IMR-90 (cell line): ENCODE measurements around the gene PLXNB1. TPM values are rescaled to one million over a fixed set of nuclear protein-coding genes. Genes with fewer than 3 reads are reported as not detected.

Experiments
- ATAC-seq: fragments of 200-7000 bp; cut with Tn5 transposase; 2 replicates; pipeline ENCODE4 v1.9.1; 2020; ENCODE audit warnings: low read depth, mild to moderate bottlenecking, moderate library complexity
- BruUV-seq: library from RNA; stranded (reverse); fragments of 400-500 nt; replicated peaks from 2 replicates; lab custom pipeline; 2021; lab: Mats Ljungman, UMichigan
- CTCF ChIA-PET: fragments of 300-600 bp; formaldehyde crosslinking; extraction: SDS; loops from one replicate; lab custom pipeline; 2021; ENCODE audit warnings: antibody characterized with exemption; lab: Yijun Ruan, JAX
- POLR2A ChIA-PET: fragments of 300-600 bp; sonication (Branson Sonifier 250); formaldehyde crosslinking; loops from one replicate; lab custom pipeline; 2022; ENCODE audit warnings: antibody characterized with exemption; ENCODE audit not compliant: unreplicated experiment; lab: Charles Lee
- DNase-seq: peaks from one replicate; pipeline ENCODE4 v3.0.0; 2013
- H2AFZ ChIP-seq: replicated peaks from 2 replicates; pipeline ENCODE3; 2013; ENCODE audit warnings: low read length, mild to moderate bottlenecking; ENCODE audit not compliant: poor library complexity
- H2AK5ac ChIP-seq: 2 replicates; pipeline ENCODE4 v1.6.1; 2013; ENCODE audit warnings: low read depth, low read length, inconsistent platforms
- H2AK9ac ChIP-seq: replicated peaks from 2 replicates; pipeline ENCODE3; 2013; ENCODE audit warnings: mild to moderate bottlenecking, low read depth, low read length, moderate library complexity; ENCODE audit not compliant: poor library complexity
- H2BK120ac ChIP-seq: 2 replicates; pipeline ENCODE4 v1.6.1; 2013; ENCODE audit warnings: low read depth, low read length, inconsistent platforms
- H2BK15ac ChIP-seq: 3 replicates; pipeline ENCODE4 v1.6.1; 2013; ENCODE audit warnings: low read depth, low read length, inconsistent platforms
- H2BK20ac ChIP-seq: 2 replicates; pipeline ENCODE4 v1.6.1; 2013; ENCODE audit warnings: low read depth, mild to moderate bottlenecking, inconsistent platforms, low read length, moderate library complexity
- H2BK5ac ChIP-seq: 2 replicates; pipeline ENCODE4 v1.6.1; 2013; ENCODE audit warnings: mild to moderate bottlenecking, low read depth, low read length, inconsistent platforms; ENCODE audit not compliant: poor library complexity, severe bottlenecking
- H3K14ac ChIP-seq: replicated peaks from 2 replicates; pipeline ENCODE4 v1.6.1; 2013; ENCODE audit warnings: low read depth, low read length, inconsistent platforms
- H3K18ac ChIP-seq: 2 replicates; pipeline ENCODE4 v1.6.1; 2013; ENCODE audit warnings: low read depth, low read length, control low read depth
- H3K23ac ChIP-seq: 2 replicates; pipeline ENCODE4 v1.6.1; 2013; ENCODE audit warnings: low read depth, low read length, inconsistent platforms
- H3K27ac ChIP-seq: 2 replicates; pipeline ENCODE4 v1.5.1; 2013; ENCODE audit warnings: mild to moderate bottlenecking, control low read depth, low read length; ENCODE audit not compliant: insufficient read depth
- H3K27me3 ChIP-seq: 2 replicates; pipeline ENCODE4 v1.6.1; 2013; ENCODE audit warnings: low read length; ENCODE audit not compliant: control insufficient read depth, insufficient read depth
- H3K36me3 ChIP-seq: 2 replicates; pipeline ENCODE4 v1.6.1; 2013; ENCODE audit warnings: low read length, mixed read lengths; ENCODE audit not compliant: control insufficient read depth, insufficient read depth
- H3K4ac ChIP-seq: 2 replicates; pipeline ENCODE4 v1.6.1; 2013; ENCODE audit warnings: low read depth, low read length, inconsistent platforms
- H3K4me1 ChIP-seq: 2 replicates; pipeline ENCODE4 v1.6.1; 2013; ENCODE audit warnings: low read length, mixed read lengths; ENCODE audit not compliant: control insufficient read depth, insufficient read depth
- H3K4me2 ChIP-seq: 2 replicates; pipeline ENCODE4 v1.6.1; 2013; ENCODE audit warnings: low read depth, mild to moderate bottlenecking, control low read depth, low read length, moderate library complexity
- H3K4me3 ChIP-seq: 2 replicates; pipeline ENCODE4 v1.5.1; 2013; ENCODE audit warnings: low read depth, mild to moderate bottlenecking, control low read depth, low read length, moderate library complexity; ENCODE audit not compliant: insufficient read depth
- H3K56ac ChIP-seq: 2 replicates; pipeline ENCODE4 v1.6.1; 2013; ENCODE audit warnings: low read length, inconsistent platforms; ENCODE audit not compliant: insufficient read depth; ENCODE audit errors: extremely low read depth
- H3K79me1 ChIP-seq, 2 experiments: 2 replicates each; pipeline ENCODE4 v1.6.1; 2013; ENCODE audit warnings: low read length in 2 of 2, inconsistent platforms in 1 of 2, low read depth in 1 of 2
- H3K9ac ChIP-seq: 2 replicates; pipeline ENCODE4 v1.6.1; 2013; ENCODE audit warnings: low read depth, low read length, control low read depth
- H3K9me1 ChIP-seq: 2 replicates; pipeline ENCODE4 v1.6.1; 2013; ENCODE audit warnings: low read length, inconsistent platforms; ENCODE audit not compliant: insufficient read depth
- H3K9me3 ChIP-seq: 2 replicates; pipeline ENCODE4 v1.6.1; 2013; ENCODE audit warnings: low read length; ENCODE audit not compliant: control insufficient read depth, insufficient read depth
- H4K20me1 ChIP-seq: 2 replicates; pipeline ENCODE4 v1.6.1; 2013; ENCODE audit warnings: low read length, inconsistent platforms; ENCODE audit not compliant: insufficient read depth
- H4K5ac ChIP-seq: 2 replicates; pipeline ENCODE4 v1.6.1; 2013; ENCODE audit warnings: mild to moderate bottlenecking, low read depth, low read length, control low read depth
- H4K8ac ChIP-seq, 2 experiments: 2 replicates each; pipeline ENCODE4 v1.6.1; 2013; ENCODE audit warnings: low read depth in 2 of 2, low read length in 2 of 2, control low read depth in 1 of 2, inconsistent platforms in 1 of 2
- H4K91ac ChIP-seq: 2 replicates; pipeline ENCODE4 v1.6.1; 2013; ENCODE audit warnings: low read depth, low read length, inconsistent platforms; ENCODE audit not compliant: insufficient read depth
- BHLHE40 ChIP-seq: fragments of 150-350 bp; IDR thresholded peaks from 2 replicates; pipeline ENCODE4 v1.6.1; 2016; ENCODE audit warnings: mild to moderate bottlenecking, low read depth, low read length
- CEBPB ChIP-seq: IDR thresholded peaks from 2 replicates; pipeline ENCODE4 v1.6.1; 2012; ENCODE audit warnings: low read depth, low read length, improper control_type of control experiment
- CHD1 ChIP-seq: IDR thresholded peaks from 2 replicates; pipeline ENCODE4 v1.6.1; 2012; ENCODE audit warnings: low read depth, low read length, improper control_type of control experiment
- FOS ChIP-seq: fragments of 150-350 bp; IDR thresholded peaks from 2 replicates; pipeline ENCODE4 v1.6.1; 2016; ENCODE audit warnings: low read depth, low read length
- MAFK ChIP-seq: IDR thresholded peaks from 2 replicates; pipeline ENCODE4 v1.6.1; 2012; ENCODE audit warnings: low read depth, low read length, improper control_type of control experiment
- MAZ ChIP-seq: IDR thresholded peaks from 2 replicates; pipeline ENCODE4 v1.6.1; 2012; ENCODE audit warnings: low read depth, mild to moderate bottlenecking, low read length, improper control_type of control experiment, moderate library complexity, borderline replicate concordance
- MXI1 ChIP-seq: IDR thresholded peaks from 2 replicates; pipeline ENCODE4 v1.6.1; 2012; ENCODE audit warnings: low read depth, mild to moderate bottlenecking, low read length, moderate library complexity, borderline replicate concordance
- NFE2L2 ChIP-seq: fragments of 150-350 bp; IDR thresholded peaks from 2 replicates; pipeline ENCODE4 v1.6.1; 2016; ENCODE audit warnings: low read depth, mild to moderate bottlenecking, low read length
- POLR2A ChIP-seq: IDR thresholded peaks from 2 replicates; pipeline ENCODE4 v1.6.1; 2012; ENCODE audit warnings: mild to moderate bottlenecking, low read depth, low read length
- RAD21 ChIP-seq: IDR thresholded peaks from 2 replicates; pipeline ENCODE4 v1.6.1; 2012; ENCODE audit warnings: low read length, improper control_type of control experiment
- RCOR1 ChIP-seq: IDR thresholded peaks from 2 replicates; pipeline ENCODE4 v1.6.1; 2012; ENCODE audit warnings: mild to moderate bottlenecking, low read length, improper control_type of control experiment; ENCODE audit not compliant: insufficient replicate concordance
- RFX5 ChIP-seq: IDR thresholded peaks from 2 replicates; pipeline ENCODE4 v1.8.0; 2012; ENCODE audit warnings: low read depth, mild to moderate bottlenecking, low read length, moderate library complexity
- SMC3 ChIP-seq: fragments of 150-350 bp; IDR thresholded peaks from 2 replicates; pipeline ENCODE4 v1.6.1; 2016; ENCODE audit warnings: low read depth, mild to moderate bottlenecking, antibody characterized with exemption, low read length, moderate library complexity
- WGBS, 2 experiments: methylation state at CpG; one replicate each; pipeline versions ENCODE4 v1.1.5 to v1.1.7; 2013; ENCODE audit warnings: missing lambda C conversion rate in 2 of 2; ENCODE audit not compliant: insufficient read length in 1 of 2; ENCODE audit errors: extremely low coverage in 2 of 2; 5-methylcytosine and 5-hydroxymethylcytosine counted together
- dilution Hi-C: fragments of 300-500 bp; cut with HindIII; formaldehyde crosslinking; loops from one replicate; pipeline ENCODE4 v1.14.3; 2018; ENCODE audit warnings: low sequenced_read_pairs; ENCODE audit not compliant: unreplicated experiment
- in situ Hi-C: fragments of 300-500 bp; cut with MboI; formaldehyde crosslinking; loops from 3 replicates; pipeline ENCODE4 v1.14.3; 2019; ENCODE audit warnings: low sequenced_read_pairs, inconsistent platforms, mixed read lengths
- intact Hi-C: fragments of 100-400 bp; cut with micrococcal nuclease; formaldehyde crosslinking; loops from 2 replicates; pipeline ENCODE4 v1.10.0; 2022
- polyA plus RNA-seq, 3 experiments: library from polyadenylated mRNA; depleted of rRNA; stranded (reverse); fragments of >200 nt; gene quantifications; 2 replicates each; pipeline ENCODE4 v1.2.3, GENCODE V29; 2012; ENCODE audit warnings: low replicate concordance in 1 of 3
- total RNA-seq: library from RNA; depleted of rRNA; stranded (reverse); fragments of >200 nt; gene quantifications from 2 replicates; pipeline ENCODE4 v1.2.3, GENCODE V29; 2012
- TF ChIP-seq, protein P1 (sequence below): fragments of 150-350 bp; IDR thresholded peaks from 2 replicates; pipeline ENCODE4 v1.6.1; 2016; ENCODE audit warnings: low read depth, mild to moderate bottlenecking, low read length, moderate library complexity, borderline replicate concordance
- TF ChIP-seq, protein P2 (sequence below): fragments of 150-350 bp; IDR thresholded peaks from 2 replicates; pipeline ENCODE4 v1.6.1; 2017; ENCODE audit warnings: mild to moderate bottlenecking, antibody characterized with exemption, low read length, low read depth
- TF ChIP-seq, protein P3 (sequence below): conservative IDR thresholded peaks from 2 replicates; pipeline ENCODE4 v1.5.1; 2012; ENCODE audit warnings: mild to moderate bottlenecking, low read depth, low read length, improper control_type of control experiment

The PLXNB1 gene
- total and polyA plus RNA-seq, 2 of the 4 experiments (the other 2 are of a cell fraction): 5.2 to 25.3 TPM

DNA sequence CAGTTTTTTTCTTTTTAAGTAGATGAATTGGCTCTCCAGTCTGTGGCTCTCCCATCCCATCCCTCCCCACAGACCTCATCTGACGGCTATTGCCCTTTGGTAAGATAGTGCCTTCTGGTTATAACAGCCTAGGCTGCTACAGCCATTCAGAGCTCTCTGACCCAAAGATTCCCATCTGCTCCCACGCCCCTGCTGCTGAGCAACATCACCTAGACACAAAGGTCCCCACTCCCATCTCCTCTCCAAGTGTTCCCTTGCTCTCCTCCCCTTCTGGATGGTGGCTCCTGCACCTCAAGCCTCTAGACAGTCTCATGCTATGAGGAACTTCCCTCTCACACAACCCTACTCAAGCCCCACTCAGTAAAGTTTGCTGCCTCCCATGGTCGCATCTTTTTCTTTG, 34.2 kb downstream of the PLXNB1 start:
- Histone ChIP-seq H2BK20ac (no peak overlapping the region), H3K23ac (no peak overlapping the region), H2AFZ (no peak overlapping the region), H3K4ac (no peak overlapping the region), H2BK15ac (no peak overlapping the region), H4K5ac (no peak overlapping the region), H4K8ac (no peak overlapping the region), H3K27ac (no peak overlapping the region), H4K91ac (no peak overlapping the region), H3K56ac (no peak overlapping the region), H2BK120ac (no peak overlapping the region), H3K9me3 (no peaks in the 10 kb centered on the region), H2BK5ac (no peak overlapping the region), H2AK9ac (no peak overlapping the region), H2AK5ac (no peak overlapping the region), H3K4me3 (no peak overlapping the region), H3K14ac (no peak overlapping the region), H3K36me3 (no peaks in the 10 kb centered on the region), H3K4me2 (no peak overlapping the region), H3K9ac (no peak overlapping the region), H3K4me1 (no peaks in the 10 kb centered on the region), H3K18ac (no peak overlapping the region), H4K20me1 (no peaks in the 10 kb centered on the region), H3K9me1 (no peaks in the 10 kb centered on the region), H3K79me1 (no peaks in the 10 kb centered on the region), H3K27me3 (peaks cover 14% of the 10 kb centered on the region)
- no peak for DNase-seq
- ChIA-PET CTCF (interaction anchor here (2.0 kb wide), 1 partner anchor 40 kb away, joined by 11 read pairs; no protein-coding TSS in a partner anchor), POLR2A (no interaction called here)
- 53% methylated on average over 2 of the region's 3 CpGs; no CpG with 5 or more reads in 1 of the 2 experiments for WGBS, 2 experiments
- BruUV-seq: no TSS peak
- intact Hi-C loops (no loop called here), in situ Hi-C loops (no loop called here), dilution Hi-C loops (no loop called here)
- no peak for ATAC-seq
- TF ChIP-seq FOS (no peak), CHD1 (no peak), SMC3 (no peak), BHLHE40 (no peak), MXI1 (no peak), RCOR1 (no peak), POLR2A (no peak), MAFK (no peak), MAZ (no peak), NFE2L2 (no peak), RAD21 (no peak), CEBPB (no peak), RFX5 (no peak)
- TF ChIP-seq, protein P1, sequence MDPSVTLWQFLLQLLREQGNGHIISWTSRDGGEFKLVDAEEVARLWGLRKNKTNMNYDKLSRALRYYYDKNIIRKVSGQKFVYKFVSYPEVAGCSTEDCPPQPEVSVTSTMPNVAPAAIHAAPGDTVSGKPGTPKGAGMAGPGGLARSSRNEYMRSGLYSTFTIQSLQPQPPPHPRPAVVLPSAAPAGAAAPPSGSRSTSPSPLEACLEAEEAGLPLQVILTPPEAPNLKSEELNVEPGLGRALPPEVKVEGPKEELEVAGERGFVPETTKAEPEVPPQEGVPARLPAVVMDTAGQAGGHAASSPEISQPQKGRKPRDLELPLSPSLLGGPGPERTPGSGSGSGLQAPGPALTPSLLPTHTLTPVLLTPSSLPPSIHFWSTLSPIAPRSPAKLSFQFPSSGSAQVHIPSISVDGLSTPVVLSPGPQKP: no peak
- TF ChIP-seq, protein P2, sequence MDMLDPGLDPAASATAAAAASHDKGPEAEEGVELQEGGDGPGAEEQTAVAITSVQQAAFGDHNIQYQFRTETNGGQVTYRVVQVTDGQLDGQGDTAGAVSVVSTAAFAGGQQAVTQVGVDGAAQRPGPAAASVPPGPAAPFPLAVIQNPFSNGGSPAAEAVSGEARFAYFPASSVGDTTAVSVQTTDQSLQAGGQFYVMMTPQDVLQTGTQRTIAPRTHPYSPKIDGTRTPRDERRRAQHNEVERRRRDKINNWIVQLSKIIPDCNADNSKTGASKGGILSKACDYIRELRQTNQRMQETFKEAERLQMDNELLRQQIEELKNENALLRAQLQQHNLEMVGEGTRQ: no peak
- TF ChIP-seq, protein P3, sequence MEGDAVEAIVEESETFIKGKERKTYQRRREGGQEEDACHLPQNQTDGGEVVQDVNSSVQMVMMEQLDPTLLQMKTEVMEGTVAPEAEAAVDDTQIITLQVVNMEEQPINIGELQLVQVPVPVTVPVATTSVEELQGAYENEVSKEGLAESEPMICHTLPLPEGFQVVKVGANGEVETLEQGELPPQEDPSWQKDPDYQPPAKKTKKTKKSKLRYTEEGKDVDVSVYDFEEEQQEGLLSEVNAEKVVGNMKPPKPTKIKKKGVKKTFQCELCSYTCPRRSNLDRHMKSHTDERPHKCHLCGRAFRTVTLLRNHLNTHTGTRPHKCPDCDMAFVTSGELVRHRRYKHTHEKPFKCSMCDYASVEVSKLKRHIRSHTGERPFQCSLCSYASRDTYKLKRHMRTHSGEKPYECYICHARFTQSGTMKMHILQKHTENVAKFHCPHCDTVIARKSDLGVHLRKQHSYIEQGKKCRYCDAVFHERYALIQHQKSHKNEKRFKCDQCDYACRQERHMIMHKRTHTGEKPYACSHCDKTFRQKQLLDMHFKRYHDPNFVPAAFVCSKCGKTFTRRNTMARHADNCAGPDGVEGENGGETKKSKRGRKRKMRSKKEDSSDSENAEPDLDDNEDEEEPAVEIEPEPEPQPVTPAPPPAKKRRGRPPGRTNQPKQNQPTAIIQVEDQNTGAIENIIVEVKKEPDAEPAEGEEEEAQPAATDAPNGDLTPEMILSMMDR: no peak
